ENCODE results near the gene CDC42BPB.

- TF ChIP-seq CTCF (IDR thresholded peaks at IDR 0.05; ENCODE audit: low read depth, low read length) = no peak
- TF ChIP-seq, protein P1, sequence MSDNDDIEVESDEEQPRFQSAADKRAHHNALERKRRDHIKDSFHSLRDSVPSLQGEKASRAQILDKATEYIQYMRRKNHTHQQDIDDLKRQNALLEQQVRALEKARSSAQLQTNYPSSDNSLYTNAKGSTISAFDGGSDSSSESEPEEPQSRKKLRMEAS (IDR thresholded peaks at IDR 0.05; ENCODE audit: low read depth, low read length) = no peak
- TF ChIP-seq POLR2A (IDR thresholded peaks at IDR 0.05; ENCODE audit: extremely low read depth, insufficient read length) = no peak
These were observed 26.4 kb downstream of the CDC42BPB start for GRCh38 chr14:103030741-103031565.
